ENCODE results near the gene TRAF1.
A peak's percentile ranks its signal among the peaks of the same experiment; 100 is the strongest.

The TRAF1 gene

GRCh38 chr9:120872791-120873502 lies 53.6 kb downstream of the TRAF1 start:
- Mint-ChIP-seq H3K4me1 (peaks cover 37% of the 10 kb centered on the region), H3K9me3 (no peaks in the 10 kb centered on the region), H3K27ac (ENCODE audit: low read depth) (peak overlapping the region; percentile 30), H3K36me3 (ENCODE audit: insufficient read depth) (peaks cover 42% of the 10 kb centered on the region), H3K27me3 (no peaks in the 10 kb centered on the region), H3K4me3 (no peak overlapping the region)
- DNase-seq (ENCODE audit: low spot score in 2 of 2) (no peak), ATAC-seq (replicated peaks; ENCODE audit: extremely low read depth, poor library complexity, severe bottlenecking) (no peak)

GRCh38 chr9:120870206-120870605 lies 56.4 kb downstream of the TRAF1 start:
- Mint-ChIP-seq H3K4me3 (no peak overlapping the region), H3K27ac (ENCODE audit: low read depth) (peak overlapping the region; percentile 90), H3K36me3 (ENCODE audit: insufficient read depth) (peaks cover 35% of the 10 kb centered on the region), H3K27me3 (no peaks in the 10 kb centered on the region), H3K4me1 (peaks cover 24% of the 10 kb centered on the region), H3K9me3 (no peaks in the 10 kb centered on the region)
- ATAC-seq (replicated peaks; ENCODE audit: extremely low read depth, poor library complexity, severe bottlenecking) (no peak), DNase-seq (ENCODE audit: low spot score in 2 of 2) (no peak)

GRCh38 chr9:120869726-120870125 lies 56.9 kb downstream of the TRAF1 start:
- peaks cover 33% of the 10 kb centered on the region for H3K36me3 Mint-ChIP-seq (ENCODE audit: insufficient read depth)

GRCh38 chr9:120869360-120869687 lies 57.3 kb downstream of the TRAF1 start:
- ATAC-seq (replicated peaks; ENCODE audit: extremely low read depth, poor library complexity, severe bottlenecking) = no peak
- Mint-ChIP-seq H3K36me3 (ENCODE audit: insufficient read depth) (peaks cover 33% of the 10 kb centered on the region), H3K27me3 (no peaks in the 10 kb centered on the region), H3K4me3 (peak overlapping the region; percentile 79), H3K4me1 (peaks cover 22% of the 10 kb centered on the region), H3K27ac (ENCODE audit: low read depth) (peak overlapping the region; percentile 90), H3K9me3 (no peaks in the 10 kb centered on the region)
- no peak for DNase-seq (ENCODE audit: low spot score in 2 of 2)

More at GRCh38 chr9:120869726-120870125, 56.9 kb downstream of the TRAF1 start:
- ATAC-seq (replicated peaks; ENCODE audit: extremely low read depth, poor library complexity, severe bottlenecking) = no peak
- H3K4me3 Mint-ChIP-seq = no peak overlapping the region
- DNase-seq (ENCODE audit: low spot score in 2 of 2) = no peak
- peaks cover 22% of the 10 kb centered on the region for H3K4me1 Mint-ChIP-seq
- H3K27me3 Mint-ChIP-seq = no peaks in the 10 kb centered on the region
- peak overlapping the region; percentile 90 for H3K27ac Mint-ChIP-seq (ENCODE audit: low read depth)
- H3K9me3 Mint-ChIP-seq = no peaks in the 10 kb centered on the region

- DNase-seq (ENCODE audit: low spot score in 2 of 2) (peak; percentile 89 to 91), ATAC-seq (replicated peaks; ENCODE audit: extremely low read depth, poor library complexity, severe bottlenecking) (peak; percentile 82)
- no peaks in the 10 kb centered on the region for H3K27me3 Mint-ChIP-seq
- H3K9me3 Mint-ChIP-seq = no peaks in the 10 kb centered on the region
- peaks cover 33% of the 10 kb centered on the region for H3K36me3 Mint-ChIP-seq (ENCODE audit: insufficient read depth)
- peaks cover 20% of the 10 kb centered on the region for H3K4me1 Mint-ChIP-seq
- peak overlapping the region; percentile 79 for H3K4me3 Mint-ChIP-seq
- H3K27ac Mint-ChIP-seq (ENCODE audit: low read depth) = peak overlapping the region; percentile 90
Observed at GRCh38 chr9:120868676-120869359, 57.8 kb downstream of the TRAF1 start.

- H3K4me1 Mint-ChIP-seq = peaks cover 15% of the 10 kb centered on the region
- H3K9me3 Mint-ChIP-seq = no peaks in the 10 kb centered on the region
- H3K27ac Mint-ChIP-seq (ENCODE audit: low read depth) = peak overlapping the region; percentile 90
- ATAC-seq (replicated peaks; ENCODE audit: extremely low read depth, poor library complexity, severe bottlenecking) (peak; percentile 46), DNase-seq (ENCODE audit: low spot score in 2 of 2) (no peak)
- peak overlapping the region; percentile 79 for H3K4me3 Mint-ChIP-seq
- peaks cover 30% of the 10 kb centered on the region for H3K36me3 Mint-ChIP-seq (ENCODE audit: insufficient read depth)
- H3K27me3 Mint-ChIP-seq = no peaks in the 10 kb centered on the region
Observed at GRCh38 chr9:120868339-120868675, 58.3 kb downstream of the TRAF1 start.

- H3K9me3 Mint-ChIP-seq = no peaks in the 10 kb centered on the region
- DNase-seq (ENCODE audit: low spot score in 2 of 2) (no peak), ATAC-seq (replicated peaks; ENCODE audit: extremely low read depth, poor library complexity, severe bottlenecking) (no peak)
- peak overlapping the region; percentile 90 for H3K27ac Mint-ChIP-seq (ENCODE audit: low read depth)
- H3K36me3 Mint-ChIP-seq (ENCODE audit: insufficient read depth) = peaks cover 33% of the 10 kb centered on the region
- peak overlapping the region; percentile 79 for H3K4me3 Mint-ChIP-seq
- no peaks in the 10 kb centered on the region for H3K27me3 Mint-ChIP-seq
- peaks cover 15% of the 10 kb centered on the region for H3K4me1 Mint-ChIP-seq
Observed at GRCh38 chr9:120867676-120868338, 58.8 kb downstream of the TRAF1 start.

GRCh38 chr9:120866651-120867050 lies 59.9 kb downstream of the TRAF1 start:
- H3K27ac Mint-ChIP-seq (ENCODE audit: low read depth) = peak overlapping the region; percentile 26
- no peak for DNase-seq (ENCODE audit: low spot score in 2 of 2)
- no peak overlapping the region for H3K4me3 Mint-ChIP-seq
- no peaks in the 10 kb centered on the region for H3K9me3 Mint-ChIP-seq
- H3K27me3 Mint-ChIP-seq = no peaks in the 10 kb centered on the region
- ATAC-seq (replicated peaks; ENCODE audit: extremely low read depth, poor library complexity, severe bottlenecking) = no peak
- peaks cover 26% of the 10 kb centered on the region for H3K36me3 Mint-ChIP-seq (ENCODE audit: insufficient read depth)
- H3K4me1 Mint-ChIP-seq = peaks cover 15% of the 10 kb centered on the region

- ATAC-seq (replicated peaks; ENCODE audit: extremely low read depth, poor library complexity, severe bottlenecking) = no peak
- H3K9me3 Mint-ChIP-seq = no peaks in the 10 kb centered on the region
- H3K27ac Mint-ChIP-seq (ENCODE audit: low read depth) = peak overlapping the region; percentile 26
- no peaks in the 10 kb centered on the region for H3K27me3 Mint-ChIP-seq
- no peak for DNase-seq (ENCODE audit: low spot score in 2 of 2)
- H3K4me1 Mint-ChIP-seq = peaks cover 17% of the 10 kb centered on the region
- H3K36me3 Mint-ChIP-seq (ENCODE audit: insufficient read depth) = peaks cover 21% of the 10 kb centered on the region
- no peak overlapping the region for H3K4me3 Mint-ChIP-seq
Observed at GRCh38 chr9:120865809-120866208, 60.8 kb downstream of the TRAF1 start.

GRCh38 chr9:120865176-120865575 lies 61.4 kb downstream of the TRAF1 start:
- Mint-ChIP-seq H3K9me3 (no peaks in the 10 kb centered on the region), H3K4me3 (no peak overlapping the region), H3K27ac (ENCODE audit: low read depth) (no peak overlapping the region), H3K36me3 (ENCODE audit: insufficient read depth) (peaks cover 24% of the 10 kb centered on the region), H3K4me1 (peaks cover 23% of the 10 kb centered on the region), H3K27me3 (no peaks in the 10 kb centered on the region)
- DNase-seq (ENCODE audit: low spot score in 2 of 2) (no peak), ATAC-seq (replicated peaks; ENCODE audit: extremely low read depth, poor library complexity, severe bottlenecking) (no peak)

- no peaks in the 10 kb centered on the region for H3K9me3 Mint-ChIP-seq
- no peak overlapping the region for H3K4me3 Mint-ChIP-seq
- peaks cover 22% of the 10 kb centered on the region for H3K36me3 Mint-ChIP-seq (ENCODE audit: insufficient read depth)
- no peaks in the 10 kb centered on the region for H3K27me3 Mint-ChIP-seq
- ATAC-seq (replicated peaks; ENCODE audit: extremely low read depth, poor library complexity, severe bottlenecking) (no peak), DNase-seq (ENCODE audit: low spot score in 2 of 2) (no peak)
- peaks cover 22% of the 10 kb centered on the region for H3K4me1 Mint-ChIP-seq
- no peak overlapping the region for H3K27ac Mint-ChIP-seq (ENCODE audit: low read depth)
Observed at GRCh38 chr9:120864719-120865118, 61.9 kb downstream of the TRAF1 start.

- Mint-ChIP-seq H3K4me3 (no peak overlapping the region), H3K9me3 (no peaks in the 10 kb centered on the region), H3K36me3 (ENCODE audit: insufficient read depth) (peaks cover 20% of the 10 kb centered on the region), H3K27ac (ENCODE audit: low read depth) (no peak overlapping the region), H3K27me3 (no peaks in the 10 kb centered on the region), H3K4me1 (peaks cover 14% of the 10 kb centered on the region)
- no peak for ATAC-seq (replicated peaks; ENCODE audit: extremely low read depth, poor library complexity, severe bottlenecking)
- DNase-seq (ENCODE audit: low spot score in 2 of 2) = no peak
Observed at GRCh38 chr9:120863833-120864232, 62.8 kb downstream of the TRAF1 start.

GRCh38 chr9:120862452-120862851 lies 64.1 kb downstream of the TRAF1 start:
- DNase-seq (ENCODE audit: low spot score in 2 of 2) (no peak), ATAC-seq (replicated peaks; ENCODE audit: extremely low read depth, poor library complexity, severe bottlenecking) (no peak)
- Mint-ChIP-seq H3K27me3 (no peaks in the 10 kb centered on the region), H3K4me1 (peaks cover 7% of the 10 kb centered on the region), H3K27ac (ENCODE audit: low read depth) (no peak overlapping the region), H3K36me3 (ENCODE audit: insufficient read depth) (peaks cover 23% of the 10 kb centered on the region), H3K9me3 (no peaks in the 10 kb centered on the region), H3K4me3 (no peak overlapping the region)

All from central memory CD8-positive, alpha-beta T cell (primary cell).